OCI-M2 (cell line): ENCODE measurements around the gene ALG10.
"Not testable (repeated sequence)": the region's sequence is repeated elsewhere in the genome, so short reads cannot be mapped to it uniquely, and the experiment has no call there.

ENCODE experiments used
- DNase-seq: peaks from one replicate; lab custom pipeline; 2025; ENCODE audit not compliant: unreplicated experiment; lab: John Stamatoyannopoulos, UW

The ALG10 gene, protein sequence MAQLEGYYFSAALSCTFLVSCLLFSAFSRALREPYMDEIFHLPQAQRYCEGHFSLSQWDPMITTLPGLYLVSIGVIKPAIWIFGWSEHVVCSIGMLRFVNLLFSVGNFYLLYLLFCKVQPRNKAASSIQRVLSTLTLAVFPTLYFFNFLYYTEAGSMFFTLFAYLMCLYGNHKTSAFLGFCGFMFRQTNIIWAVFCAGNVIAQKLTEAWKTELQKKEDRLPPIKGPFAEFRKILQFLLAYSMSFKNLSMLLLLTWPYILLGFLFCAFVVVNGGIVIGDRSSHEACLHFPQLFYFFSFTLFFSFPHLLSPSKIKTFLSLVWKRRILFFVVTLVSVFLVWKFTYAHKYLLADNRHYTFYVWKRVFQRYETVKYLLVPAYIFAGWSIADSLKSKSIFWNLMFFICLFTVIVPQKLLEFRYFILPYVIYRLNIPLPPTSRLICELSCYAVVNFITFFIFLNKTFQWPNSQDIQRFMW

DNA sequence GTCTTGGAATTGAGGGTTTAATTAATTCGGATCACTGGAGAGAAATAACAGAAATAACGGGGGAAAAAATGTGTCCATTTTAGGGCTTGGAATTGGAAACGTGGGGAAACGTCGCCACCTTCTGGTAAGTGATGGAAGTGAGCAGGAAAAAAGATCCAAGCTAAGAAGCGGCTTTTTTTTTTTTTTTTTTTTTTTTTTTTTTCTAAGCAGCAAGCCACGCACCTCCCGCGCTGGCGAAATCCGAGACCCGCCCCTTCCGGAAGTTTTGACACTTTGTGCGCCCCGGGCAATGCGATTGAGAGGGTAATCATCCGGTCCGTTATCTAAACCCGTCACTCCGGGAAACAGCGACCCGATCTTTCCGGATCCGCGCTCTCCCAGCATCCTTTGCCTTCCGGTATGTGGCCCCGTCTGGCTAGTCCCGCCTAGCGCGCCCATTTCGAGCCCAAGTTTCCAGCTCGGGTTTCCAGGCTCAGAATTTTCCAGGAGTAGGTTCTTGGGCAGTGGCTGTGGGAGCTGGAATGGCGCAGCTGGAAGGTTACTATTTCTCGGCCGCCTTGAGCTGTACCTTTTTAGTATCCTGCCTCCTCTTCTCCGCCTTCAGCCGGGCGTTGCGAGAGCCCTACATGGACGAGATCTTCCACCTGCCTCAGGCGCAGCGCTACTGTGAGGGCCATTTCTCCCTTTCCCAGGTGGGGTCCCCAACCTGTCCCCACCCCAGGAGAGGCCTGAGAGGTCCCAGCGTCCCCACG is at the start of gene ALG10:
ALG10 (plus strand) TSS at position 418 of the 752 bp plus-strand sequence; CDS start at position 522, 104 bp downstream.
- peak; percentile 61 for DNase-seq

DNA sequence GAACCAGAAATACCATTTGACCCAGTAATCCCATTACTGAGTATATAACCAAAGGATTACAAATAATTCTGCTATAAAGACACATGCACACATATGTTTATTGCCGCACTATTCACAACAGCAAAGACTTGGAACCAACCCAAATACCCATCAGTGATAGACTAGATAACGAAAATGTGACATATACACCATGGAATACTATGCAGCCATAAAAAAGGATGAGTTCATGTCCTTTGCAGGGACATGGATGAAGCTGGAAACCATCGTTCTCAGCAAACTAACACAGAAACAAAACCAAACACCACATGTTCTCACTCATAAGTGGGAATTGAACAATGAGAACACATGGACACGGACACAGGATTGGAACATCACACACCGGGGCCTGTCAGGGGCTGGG is 49.4 kb upstream of the ALG10 start:
- not testable (repeated sequence) for DNase-seq

DNA sequence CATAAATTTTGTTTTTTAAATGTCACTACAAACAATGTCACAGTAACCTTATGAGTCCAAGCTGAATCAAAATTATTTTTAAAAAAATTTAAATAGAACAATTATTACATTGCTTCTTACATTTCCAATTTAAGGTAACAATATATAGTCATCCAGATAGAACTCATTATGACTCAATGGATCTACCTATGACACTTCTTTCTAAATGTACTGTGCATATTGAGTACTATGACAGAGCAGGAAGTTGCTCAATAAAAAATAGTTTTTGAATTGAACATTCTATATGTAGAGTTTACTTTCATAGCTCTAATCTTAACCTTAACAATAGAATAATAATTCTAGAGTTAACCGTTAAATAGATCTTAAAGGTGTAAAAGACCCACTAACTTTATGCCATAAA is 44.4 kb upstream of the ALG10 start:
- no peak for DNase-seq

DNA sequence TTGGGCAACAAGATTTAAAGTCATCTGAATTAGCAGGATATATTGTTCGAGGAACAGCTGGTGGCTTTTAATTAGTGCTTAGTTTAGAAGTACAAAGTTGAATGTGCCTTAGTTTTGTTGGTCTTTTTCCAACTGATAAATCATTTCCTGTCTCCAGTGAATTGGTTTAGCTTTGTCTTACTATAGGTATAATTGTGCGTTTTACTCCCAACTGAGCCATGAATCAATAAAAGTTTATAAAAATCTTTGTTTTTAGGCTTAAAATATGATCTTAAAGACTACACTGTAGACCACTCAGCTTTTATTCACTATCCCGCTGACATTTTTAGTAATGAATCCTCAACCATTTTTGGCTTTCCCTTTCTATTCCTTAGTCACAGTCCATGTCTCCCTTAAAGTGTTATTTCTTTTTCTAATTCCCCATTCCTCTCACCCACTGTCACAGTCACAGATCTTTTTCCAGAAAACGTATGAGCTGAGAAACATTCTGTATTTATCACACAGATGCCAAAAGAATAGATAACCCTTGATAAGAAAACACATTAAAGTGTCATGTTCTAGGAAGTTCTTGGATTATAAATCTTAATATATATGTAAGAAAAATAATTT is 34.0 kb upstream of the ALG10 start:
- no peak for DNase-seq

DNA sequence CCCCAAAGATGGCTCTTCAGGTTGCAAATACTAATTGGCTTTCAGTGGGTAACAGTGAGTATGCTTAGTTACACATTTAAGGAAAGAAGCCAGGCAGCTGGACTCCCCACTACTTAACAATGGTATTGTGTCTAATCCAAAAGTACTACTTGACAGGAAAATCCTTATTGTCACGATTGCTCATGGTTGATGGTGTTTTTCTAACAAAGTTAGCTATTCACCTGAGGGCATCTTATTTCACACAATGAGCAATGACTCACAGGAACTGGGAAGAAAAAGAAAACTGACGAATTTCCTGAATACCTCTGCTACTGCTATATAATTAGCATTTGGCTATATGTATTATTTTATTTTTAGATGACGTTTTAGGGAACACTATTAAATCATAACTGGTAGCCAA is 33.4 kb upstream of the ALG10 start:
- DNase-seq = no peak

DNA sequence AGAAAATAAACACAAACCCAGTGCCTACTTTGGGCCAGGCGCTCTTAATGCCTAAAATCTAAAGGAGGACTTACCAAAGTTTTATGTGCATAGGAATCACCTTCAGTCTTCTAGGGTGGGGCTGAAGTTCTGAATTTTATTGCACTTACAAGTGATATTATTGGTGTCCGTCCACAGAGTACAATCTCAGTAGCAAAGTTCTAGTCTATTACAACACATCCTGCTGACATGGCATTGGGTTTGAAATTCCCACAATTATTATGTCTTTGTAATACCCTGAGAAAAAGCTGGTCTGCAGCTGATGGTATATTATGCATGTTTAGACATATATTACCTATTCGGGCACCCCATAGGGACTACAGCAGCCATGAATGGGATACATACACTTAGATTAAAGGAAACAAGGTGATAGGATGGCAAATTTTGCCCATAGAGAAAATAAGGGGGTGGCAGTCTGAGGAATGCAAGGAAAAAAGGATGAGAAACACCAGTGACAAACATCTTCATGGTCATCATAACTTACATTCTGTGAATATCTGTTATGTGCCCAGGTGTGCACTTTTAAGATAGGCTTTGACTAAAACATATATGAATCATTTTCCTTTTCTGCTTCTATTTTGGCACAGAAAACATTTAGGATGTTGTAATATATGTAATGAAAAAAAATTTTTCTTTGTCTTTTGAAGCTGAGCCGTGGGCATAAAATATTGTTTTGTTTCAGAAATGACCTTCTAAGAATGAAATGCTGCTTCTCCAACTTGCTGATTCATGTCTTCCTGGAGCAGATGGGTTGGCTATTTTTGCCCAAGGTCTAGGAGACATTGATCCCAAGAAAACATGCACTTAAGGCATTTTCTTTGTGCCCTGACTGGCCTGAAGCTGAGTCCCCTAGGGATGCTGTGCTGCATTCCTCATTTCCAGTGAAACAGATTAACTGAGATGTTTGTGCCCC is 27.2 kb upstream of the ALG10 start:
- DNase-seq = no peak

DNA sequence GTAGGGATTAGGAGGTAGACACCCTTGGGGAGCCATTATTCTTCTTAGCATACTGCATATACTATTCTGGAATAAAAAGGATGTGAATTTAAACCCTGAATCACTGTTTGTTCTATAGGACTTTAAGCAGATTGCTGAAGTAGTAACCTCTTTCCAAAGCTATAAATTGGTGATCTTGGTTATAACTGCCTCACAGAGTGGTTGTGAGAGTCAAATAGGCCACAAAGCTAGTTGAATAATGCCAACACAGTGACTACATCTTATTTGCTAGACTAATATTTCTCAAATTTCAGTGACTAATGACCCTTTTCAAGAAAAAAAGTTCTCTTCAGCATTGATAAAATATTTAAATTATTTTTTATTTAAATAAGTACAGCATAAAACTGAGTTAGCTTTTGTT is 13.5 kb upstream of the ALG10 start:
- not testable (repeated sequence) for DNase-seq

DNA sequence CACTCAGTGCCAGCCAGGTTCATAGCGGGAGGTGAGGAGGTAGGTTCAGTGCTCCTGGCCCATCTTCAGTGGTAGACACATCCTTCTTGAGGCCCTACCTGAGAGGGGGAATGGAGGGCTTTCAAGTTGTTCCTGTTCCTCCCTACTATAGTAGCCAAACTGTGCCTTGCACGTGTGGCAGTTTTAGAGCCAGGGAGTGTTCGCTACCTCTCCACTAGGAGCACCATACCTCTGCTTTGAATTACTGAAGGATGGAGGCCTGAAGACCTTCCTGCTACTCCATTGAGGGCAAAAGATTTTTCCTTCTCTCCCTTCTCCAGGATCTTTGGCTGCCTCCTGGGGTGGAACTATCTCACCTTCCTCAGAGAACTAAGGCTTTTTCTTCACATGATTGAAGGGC is 5.9 kb upstream of the ALG10 start:
- DNase-seq = no peak

DNA sequence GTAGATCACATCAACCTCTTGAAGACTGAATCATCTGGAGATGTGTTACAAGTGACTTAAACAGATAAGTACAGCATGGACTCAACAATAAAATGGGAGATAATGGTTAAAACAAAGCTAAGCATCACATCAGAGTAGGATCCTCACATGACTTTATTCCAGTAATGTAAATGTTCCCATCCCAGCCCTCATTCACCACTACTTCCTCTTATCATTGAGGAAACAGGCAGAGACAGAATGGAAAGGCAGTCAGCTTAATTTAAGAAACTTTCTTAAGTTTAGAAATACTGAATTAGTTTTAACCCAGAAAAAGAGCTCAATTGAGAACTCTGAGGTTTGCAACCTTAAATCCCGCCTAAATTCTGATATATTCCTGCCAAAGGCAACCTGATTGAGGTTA is 1.2 kb upstream of the ALG10 start:
- DNase-seq = no peak

DNA sequence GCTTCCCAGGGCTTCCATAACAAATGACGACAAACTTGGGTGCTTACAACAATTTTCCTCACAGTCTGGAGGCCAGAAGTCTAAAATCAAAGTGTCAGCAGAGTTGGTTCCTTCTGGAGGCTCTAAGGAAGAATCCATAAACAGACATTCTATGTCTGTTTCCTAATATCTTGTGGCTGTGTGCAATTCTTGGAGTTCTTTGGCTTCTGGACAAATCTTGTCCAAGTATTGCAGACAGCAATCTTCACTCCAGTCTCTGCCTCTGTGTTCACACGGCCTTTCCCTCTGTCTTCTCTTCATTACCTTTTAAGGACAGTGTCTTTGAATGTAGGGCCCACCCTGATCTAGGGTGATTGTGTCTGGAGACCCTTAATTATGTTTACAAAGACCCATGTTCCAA is 5.4 kb downstream of the ALG10 start:
- not testable (repeated sequence) for DNase-seq

DNA sequence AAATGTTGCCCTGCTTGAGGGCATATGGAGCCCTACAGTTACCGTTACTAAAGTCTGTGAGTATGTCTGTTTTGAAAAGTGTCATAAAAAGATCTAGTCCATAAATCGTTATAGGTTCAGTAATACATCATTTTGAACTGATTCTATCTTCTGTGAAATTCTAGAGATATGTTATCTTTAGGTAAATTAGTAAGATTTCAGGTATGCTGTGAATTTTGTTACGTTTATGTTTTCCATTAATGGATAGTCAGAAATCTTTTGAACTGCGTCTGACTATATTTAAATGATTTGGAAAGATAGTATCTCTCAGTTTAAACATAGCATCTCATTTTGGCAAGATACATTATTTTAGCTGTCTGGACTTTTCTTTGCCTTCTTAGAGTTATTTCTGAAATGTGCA is 8.3 kb downstream of the ALG10 start:
- no peak for DNase-seq

DNA sequence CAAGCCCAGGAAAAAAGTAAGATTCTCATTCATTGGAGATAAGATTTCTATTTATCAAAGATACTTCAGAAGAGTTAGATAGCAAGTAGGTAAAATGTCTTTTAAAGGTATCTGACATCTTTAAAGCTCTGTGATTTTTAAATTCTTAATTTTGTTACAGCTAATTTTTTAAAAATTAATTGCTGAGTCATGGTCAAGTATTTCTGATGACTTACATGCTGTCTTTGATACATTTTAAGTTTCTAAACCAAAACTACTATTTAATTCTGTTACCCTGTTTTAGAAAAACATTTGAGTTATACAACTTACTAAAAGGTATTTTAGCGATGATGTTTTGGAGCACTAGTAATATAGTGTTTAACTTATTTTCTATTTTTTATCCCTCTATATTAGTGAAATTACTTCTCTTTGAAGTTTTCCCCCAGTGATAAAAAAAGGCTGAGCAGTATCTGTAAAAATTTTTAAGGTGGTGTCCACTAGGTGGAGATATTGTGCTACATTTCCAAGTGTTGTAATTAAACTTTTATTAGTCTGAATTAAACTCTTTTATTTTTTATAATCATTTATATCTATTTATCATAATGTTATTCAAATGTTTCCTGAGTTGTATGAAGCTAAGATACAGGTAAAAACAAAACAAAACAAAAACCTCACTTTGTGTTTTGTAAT is 11.5 kb downstream of the ALG10 start:
- no peak for DNase-seq

DNA sequence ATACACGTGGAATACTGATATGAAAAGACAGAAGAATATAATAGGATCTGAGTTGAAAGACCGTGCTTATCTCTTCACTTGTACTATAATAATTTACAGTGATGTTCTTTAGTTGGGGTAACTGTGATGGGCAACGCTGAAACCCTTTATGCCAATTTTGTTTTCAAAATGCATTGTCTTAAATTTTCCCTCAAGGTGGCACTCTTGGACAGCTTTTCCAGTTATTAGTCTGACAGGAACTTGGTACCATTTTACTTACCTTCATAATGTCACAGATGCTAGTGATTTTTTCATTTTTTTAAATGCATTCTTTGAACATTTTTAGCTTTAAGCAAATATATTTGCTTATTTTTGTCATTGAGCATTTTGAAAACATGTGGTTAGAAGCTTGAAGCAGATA is 16.1 kb downstream of the ALG10 start:
- DNase-seq = not testable (repeated sequence)

DNA sequence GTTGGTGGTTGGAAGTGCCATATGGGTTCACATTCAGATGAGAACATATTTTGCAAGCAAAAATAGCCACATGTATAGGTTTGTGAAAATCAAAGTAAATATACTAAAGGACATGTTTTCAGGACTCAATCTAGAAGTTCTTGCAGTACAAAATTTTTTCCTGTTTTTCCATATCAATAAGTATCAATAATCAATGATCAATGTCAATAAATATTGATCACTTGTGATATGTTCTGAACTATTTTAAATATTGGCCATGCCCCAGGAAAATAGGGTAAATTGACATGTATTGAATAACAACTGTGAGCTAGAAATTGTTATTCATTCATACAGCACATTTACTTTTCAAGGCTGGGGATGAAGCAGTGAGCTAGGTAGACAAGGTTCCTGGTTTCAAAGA is 24.3 kb downstream of the ALG10 start:
- no peak for DNase-seq

DNA sequence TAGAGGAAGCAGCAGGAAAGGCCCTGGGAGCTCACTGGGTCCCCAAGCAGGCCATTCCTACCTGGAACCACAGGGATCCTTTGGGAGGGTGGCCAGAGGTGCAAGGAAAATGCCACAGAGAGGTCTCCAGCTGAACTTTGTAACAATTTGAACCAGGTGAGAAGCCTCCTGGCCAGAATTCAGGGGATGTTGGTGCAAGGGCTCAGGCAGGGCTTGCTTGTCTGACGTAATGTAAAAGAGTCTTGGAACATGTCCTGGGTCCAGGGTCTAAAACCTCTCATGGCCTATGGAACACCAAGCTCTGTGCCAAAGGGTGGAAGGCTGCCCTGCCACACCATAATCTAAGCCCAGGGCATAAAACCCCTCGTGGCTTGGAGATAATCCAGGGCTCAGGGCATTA is 25.6 kb downstream of the ALG10 start:
- not testable (repeated sequence) for DNase-seq

DNA sequence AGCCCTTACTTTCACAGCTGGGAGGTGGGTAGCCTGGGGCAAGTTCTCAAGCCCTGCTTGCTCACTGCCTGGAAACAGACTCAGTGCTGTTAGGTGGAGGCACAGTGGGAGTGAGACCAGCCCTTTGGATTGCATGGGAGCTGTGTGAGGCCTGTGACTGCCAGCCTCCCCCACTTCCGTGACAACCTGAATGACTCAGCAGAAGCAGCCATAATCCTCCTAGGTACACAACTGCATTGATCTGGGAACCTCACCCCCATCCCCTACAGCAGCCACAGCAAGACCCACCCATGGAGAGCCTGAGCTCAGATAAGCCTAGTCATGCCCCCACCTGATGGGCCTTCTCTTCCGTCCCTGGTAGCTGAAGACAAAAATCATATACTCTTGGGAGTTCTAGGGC is 26.4 kb downstream of the ALG10 start:
- no peak for DNase-seq

DNA sequence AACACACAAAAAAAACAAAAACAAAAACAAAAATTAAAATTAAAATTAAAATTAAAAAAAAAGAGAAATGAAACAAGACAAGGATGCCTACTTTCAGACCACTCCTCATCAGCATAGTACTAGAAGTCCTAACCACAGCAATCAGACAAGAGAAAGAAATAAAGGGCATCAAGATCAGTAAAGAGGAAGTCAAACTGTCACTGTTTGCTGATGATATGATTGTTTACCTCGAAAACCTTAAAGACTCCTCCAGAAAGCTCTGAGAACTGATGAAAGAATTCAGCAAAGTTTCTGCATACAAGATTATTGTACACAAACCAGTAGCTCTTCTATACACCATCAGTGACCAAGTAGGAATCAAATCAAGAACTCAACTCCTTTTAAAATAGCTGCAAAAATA is 29.2 kb downstream of the ALG10 start:
- DNase-seq = no peak

DNA sequence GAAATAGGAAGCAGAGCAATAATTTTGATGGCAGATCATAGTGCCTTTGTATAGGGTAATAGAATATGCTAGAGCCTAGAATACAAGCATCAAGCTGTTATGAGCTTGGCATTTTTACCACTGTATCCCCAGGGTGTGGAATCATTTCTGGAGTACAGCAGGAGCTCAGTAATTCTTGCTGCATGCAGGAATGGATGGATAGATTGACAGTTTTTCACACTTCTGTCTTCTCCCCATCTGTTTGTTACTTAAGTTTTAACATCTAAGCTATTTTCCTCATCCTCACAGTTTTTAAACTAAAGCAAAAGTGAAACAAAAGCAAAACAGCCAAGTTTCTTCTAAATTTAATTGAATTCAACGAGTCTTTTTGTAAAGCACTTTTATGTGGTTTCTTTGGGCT is 32.6 kb downstream of the ALG10 start:
- DNase-seq = no peak
